Liver (tissue), 9 donors: Measurements from ENCODE around the gene SEMA5A. TPM values are rescaled to one million over a fixed set of nuclear protein-coding genes. Genes with fewer than 3 reads are reported as not detected.

Source experiments
- DNase-seq: peaks from one replicate; pipeline ENCODE4 v3.0.0-alpha.2; 2017; ENCODE audit warnings: low spot score
- H3K27ac ChIP-seq, 2 donors: one replicate each; pipeline ENCODE4 v1.7.0; 2013; ENCODE audit warnings: inconsistent platforms in 2 of 2, low read length in 2 of 2, control low read depth in 1 of 2, low read depth in 1 of 2, mild to moderate bottlenecking in 1 of 2
- H3K27me3 ChIP-seq, 4 donors: one replicate each; pipeline versions ENCODE4 v1.6.1 to v1.7.0; 2013; ENCODE audit warnings: low read length in 3 of 4, inconsistent platforms in 1 of 4, mild to moderate bottlenecking in 1 of 4, moderate library complexity in 1 of 4; ENCODE audit not compliant: control insufficient read depth in 4 of 4, insufficient read depth in 4 of 4
- H3K36me3 ChIP-seq, 4 donors: one replicate each; pipeline versions ENCODE4 v1.6.1 to v1.7.0; 2013; ENCODE audit warnings: low read length in 3 of 4, mild to moderate bottlenecking in 3 of 4, low read depth in 1 of 4, moderate library complexity in 1 of 4; ENCODE audit not compliant: control insufficient read depth in 4 of 4, insufficient read depth in 3 of 4
- H3K4me1 ChIP-seq, 4 donors: one replicate each; pipeline versions ENCODE4 v1.6.1 to v1.7.0; 2013; ENCODE audit warnings: low read length in 3 of 4, mild to moderate bottlenecking in 3 of 4, moderate library complexity in 1 of 4; ENCODE audit not compliant: control insufficient read depth in 4 of 4, insufficient read depth in 4 of 4
- H3K4me3 ChIP-seq, 3 donors: one replicate each; pipeline versions ENCODE4 v1.6.1 to v1.7.0; 2013; ENCODE audit warnings: low read length in 3 of 3, control low read depth in 1 of 3, low read depth in 1 of 3, mild to moderate bottlenecking in 1 of 3
- H3K9ac ChIP-seq, 2 donors: one replicate each; pipeline ENCODE4 v1.7.0; 2013; ENCODE audit warnings: low read length in 2 of 2, mild to moderate bottlenecking in 2 of 2, moderate library complexity in 2 of 2, control low read depth in 1 of 2, low read depth in 1 of 2
- H3K9me3 ChIP-seq, 4 donors: one replicate each; pipeline versions ENCODE4 v1.6.1 to v1.7.0; 2013; ENCODE audit warnings: low read length in 3 of 4; ENCODE audit not compliant: control insufficient read depth in 4 of 4
- FOXA1 ChIP-seq: IDR thresholded peaks from 2 replicates; pipeline ENCODE4 v1.6.1; 2016; ENCODE audit warnings: antibody characterized with exemption
- HNF4G ChIP-seq: IDR thresholded peaks from 2 replicates; pipeline ENCODE4 v1.6.1; 2016; ENCODE audit warnings: antibody characterized with exemption
- NR2F2 ChIP-seq: IDR thresholded peaks from 2 replicates; pipeline ENCODE4 v1.6.1; 2016; ENCODE audit warnings: antibody characterized with exemption
- RAD21 ChIP-seq, 2 donors: IDR thresholded peaks; 2 replicates each; pipeline ENCODE4 v1.6.1; 2016; ENCODE audit warnings: antibody characterized with exemption in 2 of 2, mild to moderate bottlenecking in 2 of 2
- SP1 ChIP-seq: IDR thresholded peaks from 2 replicates; pipeline ENCODE4 v1.6.1; 2018; ENCODE audit warnings: antibody characterized with exemption, mild to moderate bottlenecking
- TAF1 ChIP-seq: conservative IDR thresholded peaks from 2 replicates; pipeline ENCODE4 v1.6.1; 2016; ENCODE audit warnings: antibody characterized with exemption, mild to moderate bottlenecking
- WGBS: extraction: QIAGEN DNeasy Blood & Tissue Kit; methylation state at CpG from one replicate; pipeline ENCODE4 v1.1.7; 2013; 5-methylcytosine and 5-hydroxymethylcytosine counted together
- polyA plus RNA-seq, 2 donors: library from polyadenylated mRNA; stranded (reverse) in 1 of 2; unstranded in 1 of 2; fragments of 200-250 nt in 1 of 2; fragments of >200 nt in 1 of 2; fragmentation: Nextera tagmentation in 1 of 2; extraction: Ambion mirVana in 1 of 2; gene quantifications; one replicate each; pipeline versions ENCODE4 v1.2.1 to v1.2.3, GENCODE V29; 2013 to 2015
- total RNA-seq, 2 donors: library from RNA; depleted of rRNA; stranded (reverse); fragments of >200 nt; gene quantifications; one replicate each; pipeline ENCODE4 v1.2.3, GENCODE V29; 2014
- TF ChIP-seq, protein P1 (sequence below): IDR thresholded peaks from 2 replicates; pipeline ENCODE4 v1.6.1; 2016; ENCODE audit warnings: antibody characterized with exemption
- TF ChIP-seq, protein P2 (sequence below): fragments of 150-350 bp; IDR thresholded peaks from 2 replicates; pipeline ENCODE4 v1.5.1; 2017; ENCODE audit warnings: improper control_type of control experiment, low read depth, low read length; ENCODE audit not compliant: missing input control
- TF ChIP-seq, protein P3 (sequence below): IDR thresholded peaks from 2 replicates; pipeline ENCODE4 v1.6.1; 2016; ENCODE audit warnings: antibody characterized with exemption
- donor health status: healthy.
- donor health status: healthy.
- donor health status: healthy.
- donor health status: healthy.
- donor health status: healthy.

SEMA5A gene
- total and polyA plus RNA-seq, 4 donors, result 1.1 to 5.8 (median 3.2) TPM

DNA sequence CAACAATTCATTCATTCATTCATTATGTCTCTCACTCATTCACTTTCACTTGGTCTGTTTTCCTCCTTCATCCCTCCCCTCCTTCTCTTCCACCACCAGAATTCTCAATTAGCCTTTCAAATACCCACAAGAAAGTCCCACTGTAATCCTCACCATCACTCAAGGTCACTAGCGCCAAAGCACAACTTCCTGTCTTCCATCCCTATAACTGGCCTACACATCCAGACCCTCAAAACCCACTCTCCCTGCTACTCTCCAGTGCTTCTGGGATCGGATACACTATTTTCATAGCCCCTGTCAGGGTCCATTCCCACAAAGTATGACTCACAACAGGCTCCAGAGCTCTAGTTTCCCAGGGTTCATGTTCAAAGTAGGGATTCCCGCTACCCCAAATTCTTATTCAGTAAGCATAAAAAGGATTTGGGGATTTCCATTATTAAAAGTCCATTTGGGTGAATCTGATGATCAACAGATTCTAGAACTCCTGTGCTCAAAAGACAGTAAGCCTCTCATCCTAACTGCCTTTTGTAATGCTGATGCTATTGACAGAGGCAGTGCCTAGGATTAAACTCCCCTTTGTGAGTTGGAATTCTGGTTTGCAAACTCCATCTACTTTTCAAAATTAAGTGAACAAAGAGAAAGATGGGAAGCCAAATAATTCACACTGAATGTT lies 250.9 kb downstream of the SEMA5A start:
- H3K9me3 ChIP-seq, result no peaks in the 10 kb centered on the region
- no peak overlapping the region for H3K9ac ChIP-seq
- H3K4me3 ChIP-seq, result no peak overlapping the region
- H3K36me3 ChIP-seq, result no peaks in the 10 kb centered on the region
- no peak overlapping the region for H3K27ac ChIP-seq
- DNase-seq, result no peak
- WGBS, result 85% methylated on average over 3 of the region's 3 CpGs
- no peaks in the 10 kb centered on the region for H3K4me1 ChIP-seq
- H3K27me3 ChIP-seq, result no peaks in the 10 kb centered on the region
- TF ChIP-seq, protein P1, sequence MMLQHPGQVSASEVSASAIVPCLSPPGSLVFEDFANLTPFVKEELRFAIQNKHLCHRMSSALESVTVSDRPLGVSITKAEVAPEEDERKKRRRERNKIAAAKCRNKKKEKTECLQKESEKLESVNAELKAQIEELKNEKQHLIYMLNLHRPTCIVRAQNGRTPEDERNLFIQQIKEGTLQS, result no peak
- TF ChIP-seq SP1, result no peak
- TF ChIP-seq, protein P2, sequence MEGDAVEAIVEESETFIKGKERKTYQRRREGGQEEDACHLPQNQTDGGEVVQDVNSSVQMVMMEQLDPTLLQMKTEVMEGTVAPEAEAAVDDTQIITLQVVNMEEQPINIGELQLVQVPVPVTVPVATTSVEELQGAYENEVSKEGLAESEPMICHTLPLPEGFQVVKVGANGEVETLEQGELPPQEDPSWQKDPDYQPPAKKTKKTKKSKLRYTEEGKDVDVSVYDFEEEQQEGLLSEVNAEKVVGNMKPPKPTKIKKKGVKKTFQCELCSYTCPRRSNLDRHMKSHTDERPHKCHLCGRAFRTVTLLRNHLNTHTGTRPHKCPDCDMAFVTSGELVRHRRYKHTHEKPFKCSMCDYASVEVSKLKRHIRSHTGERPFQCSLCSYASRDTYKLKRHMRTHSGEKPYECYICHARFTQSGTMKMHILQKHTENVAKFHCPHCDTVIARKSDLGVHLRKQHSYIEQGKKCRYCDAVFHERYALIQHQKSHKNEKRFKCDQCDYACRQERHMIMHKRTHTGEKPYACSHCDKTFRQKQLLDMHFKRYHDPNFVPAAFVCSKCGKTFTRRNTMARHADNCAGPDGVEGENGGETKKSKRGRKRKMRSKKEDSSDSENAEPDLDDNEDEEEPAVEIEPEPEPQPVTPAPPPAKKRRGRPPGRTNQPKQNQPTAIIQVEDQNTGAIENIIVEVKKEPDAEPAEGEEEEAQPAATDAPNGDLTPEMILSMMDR, result no peak

DNA sequence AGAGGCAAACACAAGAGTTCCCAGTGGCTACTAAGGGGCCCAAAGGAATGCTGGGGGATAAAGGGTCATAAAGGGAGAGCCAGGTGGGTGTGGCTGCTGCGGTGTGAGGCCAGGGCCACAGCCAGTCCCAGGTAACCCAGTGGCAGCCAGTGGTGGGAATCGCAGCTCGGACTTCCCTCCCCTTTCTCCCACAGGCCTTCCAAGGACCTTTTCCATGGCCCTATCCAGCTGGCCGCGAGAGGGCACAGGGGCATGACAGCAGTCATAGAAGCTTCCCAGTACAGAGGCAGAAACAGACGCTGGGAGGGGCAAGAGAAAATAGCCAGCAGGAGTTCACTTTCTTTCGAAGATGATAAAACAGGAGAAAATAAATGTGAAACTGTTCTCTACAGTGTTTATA lies 257.6 kb downstream of the SEMA5A start:
- no peaks in the 10 kb centered on the region for H3K9me3 ChIP-seq
- no peak for DNase-seq
- H3K27ac ChIP-seq, result no peak overlapping the region
- 84% methylated on average over 7 of the region's 7 CpGs for WGBS
- peak in 1 of 2 donors; percentile 43 for TF ChIP-seq RAD21 (IDR thresholded peaks at IDR 0.05)
- no peak for TF ChIP-seq TAF1
- TF ChIP-seq HNF4G, result no peak
- no peak for TF ChIP-seq FOXA1
- TF ChIP-seq NR2F2, result peak; percentile 72
- no peak for TF ChIP-seq SP1
- TF ChIP-seq, protein P3, sequence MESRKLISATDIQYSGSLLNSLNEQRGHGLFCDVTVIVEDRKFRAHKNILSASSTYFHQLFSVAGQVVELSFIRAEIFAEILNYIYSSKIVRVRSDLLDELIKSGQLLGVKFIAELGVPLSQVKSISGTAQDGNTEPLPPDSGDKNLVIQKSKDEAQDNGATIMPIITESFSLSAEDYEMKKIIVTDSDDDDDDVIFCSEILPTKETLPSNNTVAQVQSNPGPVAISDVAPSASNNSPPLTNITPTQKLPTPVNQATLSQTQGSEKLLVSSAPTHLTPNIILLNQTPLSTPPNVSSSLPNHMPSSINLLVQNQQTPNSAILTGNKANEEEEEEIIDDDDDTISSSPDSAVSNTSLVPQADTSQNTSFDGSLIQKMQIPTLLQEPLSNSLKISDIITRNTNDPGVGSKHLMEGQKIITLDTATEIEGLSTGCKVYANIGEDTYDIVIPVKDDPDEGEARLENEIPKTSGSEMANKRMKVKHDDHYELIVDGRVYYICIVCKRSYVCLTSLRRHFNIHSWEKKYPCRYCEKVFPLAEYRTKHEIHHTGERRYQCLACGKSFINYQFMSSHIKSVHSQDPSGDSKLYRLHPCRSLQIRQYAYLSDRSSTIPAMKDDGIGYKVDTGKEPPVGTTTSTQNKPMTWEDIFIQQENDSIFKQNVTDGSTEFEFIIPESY, result no peak
- H3K36me3 ChIP-seq, result no peaks in the 10 kb centered on the region
- no peak overlapping the region for H3K4me3 ChIP-seq
- H3K4me1 ChIP-seq, result peaks cover 0 to 8% (median 6%) of the 10 kb centered on the region in 4 donors
- H3K9ac ChIP-seq, result no peak overlapping the region
- no peaks in the 10 kb centered on the region for H3K27me3 ChIP-seq

DNA sequence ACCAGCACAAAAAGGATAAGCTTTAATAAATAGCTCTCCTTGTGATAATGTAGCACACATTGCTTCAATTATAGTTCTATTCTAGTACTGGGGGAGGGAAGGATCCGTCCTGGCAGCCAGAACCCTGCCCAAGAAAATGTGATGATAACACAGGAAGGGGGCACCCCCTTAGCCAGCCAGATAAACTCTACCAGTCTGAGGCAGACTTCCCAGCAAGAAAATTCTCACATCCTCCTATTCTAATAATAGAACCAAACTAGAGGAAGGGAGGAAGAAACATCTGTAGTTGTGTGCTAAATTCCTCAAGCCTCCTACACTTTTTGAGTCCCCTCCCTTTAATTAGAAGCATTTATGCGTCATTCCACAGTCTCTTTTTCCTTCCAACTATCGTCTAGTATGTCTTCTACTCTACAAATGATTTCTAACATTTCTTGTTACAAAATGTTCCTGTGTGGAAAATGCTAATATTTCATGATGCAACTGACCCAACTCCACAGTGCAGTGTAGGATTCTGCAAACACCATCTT lies 261.0 kb downstream of the SEMA5A start:
- H3K27me3 ChIP-seq, result no peaks in the 10 kb centered on the region
- no peaks in the 10 kb centered on the region for H3K36me3 ChIP-seq
- no peak overlapping the region for H3K9ac ChIP-seq
- peaks cover 0 to 16% (median 11%) of the 10 kb centered on the region in 4 donors for H3K4me1 ChIP-seq
- WGBS, result 65% methylated on average over 3 of the region's 3 CpGs
- DNase-seq, result no peak
- peak; percentile 15 for TF ChIP-seq NR2F2
- TF ChIP-seq, protein P1, result no peak
- no peaks in the 10 kb centered on the region for H3K9me3 ChIP-seq
- H3K4me3 ChIP-seq, result no peak overlapping the region
- H3K27ac ChIP-seq, result no peak overlapping the region
